Gastrocnemius medialis (tissue), 4 donors: ENCODE measurements around the gene S100A10. TPM values are rescaled to one million over a fixed set of nuclear protein-coding genes. Genes with fewer than 3 reads are reported as not detected.

Source experiments
- ATAC-seq, 2 donors: fragments of 150-250 bp; one replicate each; pipeline ENCODE4 v1.9.1; 2016
- DNase-seq, 2 donors: peaks; one replicate each; pipeline ENCODE4 v3.0.0-alpha.2; 2019
- H3K27ac ChIP-seq, 4 donors: fragments of 200-600 bp; sonication (generic); 1 replicate in 1 of 4; 2 replicates in 3 of 4; pipeline ENCODE4 v1.5.1; 2016 to 2018; ENCODE audit warnings: mild to moderate bottlenecking in 2 of 4, moderate library complexity in 1 of 4
- H3K27me3 ChIP-seq, 3 donors: fragments of 200-600 bp; sonication (generic) in 2 of 3; 1 replicate in 1 of 3; 2 replicates in 2 of 3; pipeline versions ENCODE4 v1.5.1 to v1.6.0; 2016 to 2019; ENCODE audit warnings: mild to moderate bottlenecking in 1 of 3, moderate library complexity in 1 of 3
- H3K36me3 ChIP-seq, 2 donors: fragments of 200-600 bp; sonication (generic) in 1 of 2; one replicate each; pipeline ENCODE4 v1.5.1; 2017 to 2018
- H3K4me1 ChIP-seq, 2 donors: fragments of 200-600 bp; sonication (generic) in 1 of 2; one replicate each; pipeline ENCODE4 v1.5.1; 2016 to 2017; ENCODE audit warnings: mild to moderate bottlenecking in 2 of 2
- H3K4me3 ChIP-seq, 4 donors: fragments of 200-600 bp; sonication (generic) in 3 of 4; 1 replicate in 1 of 4; 2 replicates in 3 of 4; pipeline ENCODE4 v1.5.1; 2016 to 2019; ENCODE audit warnings: mild to moderate bottlenecking in 2 of 4
- H3K9me3 ChIP-seq, 3 donors: fragments of 200-600 bp; sonication (generic) in 2 of 3; 1 replicate in 1 of 3; 2 replicates in 2 of 3; pipeline ENCODE4 v1.5.1; 2016 to 2019
- POLR2A ChIP-seq, 2 donors: fragments of 450-650 bp; IDR thresholded peaks; one replicate each; pipeline ENCODE4 v1.6.1; 2017; ENCODE audit warnings: antibody characterized with exemption in 2 of 2, mild to moderate bottlenecking in 2 of 2, moderate library complexity in 2 of 2
- in situ Hi-C, 4 donors: fragments of 200-750 bp; cut with MboI; loops; one replicate each; pipeline versions ENCODE4 v1.15.0 to v1.8.0; 2017; ENCODE audit warnings: low sequenced_read_pairs in 4 of 4
- intact Hi-C: fragments of 100-400 bp; cut with DNase I; formaldehyde crosslinking; loops from one replicate; pipeline ENCODE4 v1.15.1; 2023; ENCODE audit warnings: low total_unique reads
- total RNA-seq, 4 donors: library from RNA; depleted of rRNA; stranded (reverse); fragments of >200 nt; gene quantifications; one replicate each; pipeline versions ENCODE4 v1.1.0 to v1.2.3, GENCODE V29; 2016
- TF ChIP-seq, protein P1 (sequence below), 5 experiments: fragments of 450-650 bp in 3 of 5; fragments of 200-600 bp in 2 of 5; sonication (generic) in 2 of 5; IDR thresholded peaks in 4 of 5; conservative IDR thresholded peaks in 1 of 5; 1 replicate in 4 of 5; 2 replicates in 1 of 5; pipeline ENCODE4 v1.5.1; 2016 to 2019; ENCODE audit warnings: antibody characterized with exemption in 5 of 5, mild to moderate bottlenecking in 3 of 5, moderate library complexity in 3 of 5

The S100A10 gene
- total RNA-seq, 4 donors from 2014 or later, result 6.4 to 60.3 (median 28.0) TPM

DNA sequence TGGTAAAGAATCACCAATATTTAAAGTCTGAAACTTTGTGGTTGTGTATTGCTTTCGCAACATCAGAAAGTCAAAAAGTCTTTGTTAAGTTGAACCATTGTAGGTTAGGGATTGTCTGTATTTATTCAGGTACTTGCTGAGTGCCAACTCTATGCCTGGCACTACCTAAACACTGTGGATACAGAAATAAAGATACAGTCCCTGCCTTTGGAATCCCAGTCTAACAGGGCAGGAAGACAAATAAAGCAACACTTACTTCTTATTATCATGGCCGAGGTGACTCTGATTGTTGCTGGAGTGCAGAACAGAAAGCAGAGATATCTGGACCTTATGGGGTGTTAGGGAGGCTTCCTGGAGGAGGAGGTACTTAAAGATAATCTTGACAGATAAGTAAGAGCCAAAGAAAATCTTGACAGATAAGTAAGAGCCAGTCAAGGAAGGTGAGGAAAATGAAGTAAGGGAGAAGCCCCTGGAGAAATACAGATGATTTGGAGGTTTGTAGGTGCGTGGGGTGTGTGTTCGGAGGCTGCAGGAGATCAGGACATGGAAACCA lies 11.8 kb upstream of the S100A10 start:
- no peak for ATAC-seq
- TF ChIP-seq, protein P1, sequence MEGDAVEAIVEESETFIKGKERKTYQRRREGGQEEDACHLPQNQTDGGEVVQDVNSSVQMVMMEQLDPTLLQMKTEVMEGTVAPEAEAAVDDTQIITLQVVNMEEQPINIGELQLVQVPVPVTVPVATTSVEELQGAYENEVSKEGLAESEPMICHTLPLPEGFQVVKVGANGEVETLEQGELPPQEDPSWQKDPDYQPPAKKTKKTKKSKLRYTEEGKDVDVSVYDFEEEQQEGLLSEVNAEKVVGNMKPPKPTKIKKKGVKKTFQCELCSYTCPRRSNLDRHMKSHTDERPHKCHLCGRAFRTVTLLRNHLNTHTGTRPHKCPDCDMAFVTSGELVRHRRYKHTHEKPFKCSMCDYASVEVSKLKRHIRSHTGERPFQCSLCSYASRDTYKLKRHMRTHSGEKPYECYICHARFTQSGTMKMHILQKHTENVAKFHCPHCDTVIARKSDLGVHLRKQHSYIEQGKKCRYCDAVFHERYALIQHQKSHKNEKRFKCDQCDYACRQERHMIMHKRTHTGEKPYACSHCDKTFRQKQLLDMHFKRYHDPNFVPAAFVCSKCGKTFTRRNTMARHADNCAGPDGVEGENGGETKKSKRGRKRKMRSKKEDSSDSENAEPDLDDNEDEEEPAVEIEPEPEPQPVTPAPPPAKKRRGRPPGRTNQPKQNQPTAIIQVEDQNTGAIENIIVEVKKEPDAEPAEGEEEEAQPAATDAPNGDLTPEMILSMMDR (IDR thresholded peaks at IDR 0.05 in 4 of 5, conservative IDR thresholded peaks at IDR 0.05 in 1 of 5), result no peak
- TF ChIP-seq POLR2A (IDR thresholded peaks at IDR 0.05), result no peak
- H3K9me3 ChIP-seq, result no peaks in the 10 kb centered on the region
- H3K27ac ChIP-seq, result no peak overlapping the region
- peaks cover 0 to 3% (median 0%) of the 10 kb centered on the region in 3 donors for H3K27me3 ChIP-seq
- in situ Hi-C loops, result no loop called here
- H3K36me3 ChIP-seq, result no peaks in the 10 kb centered on the region
- intact Hi-C loops, result no loop called here
- no peak for DNase-seq
- H3K4me3 ChIP-seq, result no peak overlapping the region
- no peaks in the 10 kb centered on the region for H3K4me1 ChIP-seq

DNA sequence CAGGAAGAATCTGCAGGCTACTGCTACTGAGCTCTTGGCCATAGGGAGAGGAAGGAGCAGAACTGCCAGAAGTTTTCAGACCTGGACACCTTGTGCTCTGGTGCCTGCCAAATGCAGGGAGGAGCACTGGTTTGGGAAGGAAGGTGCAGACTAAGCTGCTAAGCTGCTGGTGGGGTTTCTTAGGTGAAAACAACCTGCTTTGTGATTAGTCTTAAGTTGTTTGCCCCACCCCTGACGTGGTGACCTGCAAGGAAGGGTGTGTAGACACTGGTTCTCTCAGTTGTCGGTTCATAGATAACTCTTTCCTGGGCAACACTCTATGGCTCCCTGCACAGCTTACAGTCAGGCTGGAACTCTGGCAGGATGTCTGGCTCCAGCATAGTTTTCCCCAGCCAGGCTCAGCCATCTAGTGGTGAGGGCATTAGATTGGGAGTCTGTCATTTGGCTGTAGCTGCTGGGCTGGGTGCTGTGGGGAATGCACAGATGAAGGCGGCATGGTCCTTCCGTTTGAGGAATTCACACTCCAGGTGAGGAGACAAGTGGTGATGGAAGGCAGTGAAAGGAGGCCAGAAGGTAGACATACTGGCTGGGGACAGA lies 10.3 kb upstream of the S100A10 start:
- no peak overlapping the region for H3K27ac ChIP-seq
- in situ Hi-C loops (no loop called here), intact Hi-C loops (no loop called here)
- DNase-seq (no peak), ATAC-seq (no peak)
- no peak for TF ChIP-seq POLR2A (IDR thresholded peaks at IDR 0.05)
- TF ChIP-seq, protein P1 (IDR thresholded peaks at IDR 0.05 in 4 of 5, conservative IDR thresholded peaks at IDR 0.05 in 1 of 5), result no peak
- H3K4me3 ChIP-seq, result no peak overlapping the region
- H3K27me3 ChIP-seq, result no peaks in the 10 kb centered on the region
- H3K4me1 ChIP-seq, result no peaks in the 10 kb centered on the region
- no peaks in the 10 kb centered on the region for H3K9me3 ChIP-seq
- H3K36me3 ChIP-seq, result no peaks in the 10 kb centered on the region

DNA sequence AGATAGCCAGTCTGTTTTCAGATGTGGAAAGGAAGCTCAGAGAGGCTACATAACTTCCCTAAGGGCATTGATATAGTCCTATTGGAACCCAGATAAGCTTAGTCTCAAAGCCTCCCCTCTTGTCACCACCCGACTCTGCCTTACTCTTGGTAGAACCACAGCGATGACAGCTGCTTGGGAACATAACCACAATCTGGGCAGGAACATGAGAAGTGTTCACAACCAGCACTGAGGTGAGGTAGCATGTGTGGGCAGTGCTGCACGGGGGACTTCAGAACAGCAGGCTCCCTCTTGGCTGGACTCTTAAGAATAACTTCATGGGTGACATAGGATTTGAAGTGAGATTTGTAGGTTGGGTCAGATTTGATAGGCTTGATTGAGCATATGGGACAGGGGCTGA lies 9.3 kb upstream of the S100A10 start:
- TF ChIP-seq, protein P1 (IDR thresholded peaks at IDR 0.05 in 4 of 5, conservative IDR thresholded peaks at IDR 0.05 in 1 of 5), result no peak
- no peak for TF ChIP-seq POLR2A (IDR thresholded peaks at IDR 0.05)
- Histone ChIP-seq H3K4me3 (no peak overlapping the region), H3K4me1 (no peaks in the 10 kb centered on the region), H3K27ac (no peak overlapping the region), H3K27me3 (no peaks in the 10 kb centered on the region), H3K36me3 (no peaks in the 10 kb centered on the region), H3K9me3 (no peaks in the 10 kb centered on the region)
- in situ Hi-C loops, result no loop called here
- no peak for ATAC-seq
- intact Hi-C loops, result no loop called here
- DNase-seq, result no peak

DNA sequence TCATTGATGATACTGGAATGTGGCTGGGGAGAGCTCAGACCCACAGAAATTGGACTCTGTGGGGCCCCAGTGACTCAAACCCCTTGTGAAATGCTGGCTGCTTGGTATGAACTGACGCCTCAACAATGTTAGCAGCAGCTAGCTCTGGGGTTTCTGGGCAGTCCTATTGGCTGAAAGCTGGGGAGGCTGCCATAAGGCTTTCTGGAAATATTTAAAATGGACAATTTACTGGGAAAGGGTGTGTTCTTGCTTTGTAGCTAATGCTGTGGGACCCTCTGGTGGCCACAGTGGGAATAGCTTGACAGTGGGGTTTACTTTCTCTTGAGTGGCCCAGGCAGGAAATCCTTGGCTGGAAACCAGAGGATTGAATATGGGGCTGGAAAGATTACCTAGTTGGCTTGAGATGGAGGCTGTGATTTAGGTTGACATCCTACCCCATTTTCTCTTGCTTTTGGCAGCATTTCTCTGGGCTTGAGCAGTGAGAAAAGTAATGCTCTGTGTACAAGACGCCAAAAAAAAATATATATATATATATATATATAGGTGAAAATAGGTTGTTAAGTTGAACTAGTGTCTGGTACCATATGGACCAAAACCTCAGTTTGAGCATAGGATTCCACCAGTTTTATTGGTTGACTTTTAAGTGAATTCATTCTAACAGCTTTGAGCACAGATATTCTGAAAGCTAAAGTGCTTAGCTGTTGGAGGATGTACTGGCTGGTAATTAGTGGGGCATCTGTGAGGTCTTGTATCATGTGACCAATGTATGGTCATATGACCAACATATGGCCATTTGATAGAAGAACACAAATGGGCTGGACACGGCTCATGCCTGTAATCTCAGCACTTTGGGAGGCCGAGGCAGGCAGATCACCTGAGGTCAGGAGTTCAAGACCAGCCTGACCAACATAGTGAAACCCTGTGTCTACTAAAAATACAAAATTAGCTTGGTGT lies 8.2 kb upstream of the S100A10 start:
- H3K36me3 ChIP-seq, result no peaks in the 10 kb centered on the region
- ATAC-seq (peak; percentile 60 to 66), DNase-seq (peak; percentile 45 to 76)
- in situ Hi-C loops (no loop called here), intact Hi-C loops (loop anchor here (2.0 kb wide), 1 partner anchor 67 kb away; no protein-coding TSS in a partner anchor)
- no peaks in the 10 kb centered on the region for H3K4me1 ChIP-seq
- TF ChIP-seq POLR2A (IDR thresholded peaks at IDR 0.05), result no peak
- TF ChIP-seq, protein P1 (IDR thresholded peaks at IDR 0.05 in 4 of 5, conservative IDR thresholded peaks at IDR 0.05 in 1 of 5), result peak; percentile 78 to 92 (median 79)
- no peak overlapping the region for H3K27ac ChIP-seq
- H3K4me3 ChIP-seq, result no peak overlapping the region
- H3K9me3 ChIP-seq, result no peaks in the 10 kb centered on the region
- no peaks in the 10 kb centered on the region for H3K27me3 ChIP-seq
